ENCODE results near the gene USH1G. TPM values are rescaled to one million over a fixed set of nuclear protein-coding genes. Genes with fewer than 3 reads are reported as not detected.

USH1G gene
- total RNA-seq, 1 experiment from 2014 or later, result 2.7 TPM

DNA sequence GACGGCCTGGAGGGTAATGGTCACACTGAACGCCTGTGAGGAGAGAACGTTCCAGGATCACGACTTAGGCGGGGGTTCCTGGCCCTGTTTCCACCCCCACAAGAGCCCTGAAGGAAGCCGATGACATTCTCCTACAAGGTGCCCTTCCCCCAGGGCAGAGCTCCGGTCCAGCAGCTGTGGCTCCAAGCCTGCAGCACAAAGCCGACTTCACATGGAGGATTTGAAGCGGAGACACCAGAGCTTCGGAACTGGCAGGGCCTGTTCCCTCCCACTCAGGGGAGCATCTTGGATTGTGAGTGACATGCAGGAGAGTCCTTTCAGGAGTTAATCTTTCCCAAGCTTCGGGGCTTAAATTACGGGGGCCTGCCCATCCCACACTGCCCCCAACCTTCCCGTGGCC is 34.6 kb downstream of the USH1G start:
- Histone ChIP-seq H2AK5ac (ENCODE audit: insufficient read length, low read length) (no peak overlapping the region), H3K56ac (ENCODE audit: insufficient read length, low read depth, low read length) (no peak overlapping the region), H3K27ac (ENCODE audit: insufficient read length, low read depth, low read length) (no peak overlapping the region), H3K79me1 (ENCODE audit: insufficient read depth, low read depth, low read length, poor library complexity, severe bottlenecking) (no peaks in the 10 kb centered on the region), H3K23ac (ENCODE audit: insufficient read length, low read depth, low read length) (no peak overlapping the region), H3K9ac (ENCODE audit: extremely low read depth, insufficient read length, low read length) (no peak overlapping the region), H4K91ac (ENCODE audit: insufficient read length, low read depth, low read length) (no peak overlapping the region), H2BK15ac (ENCODE audit: low read depth, low read length) (no peak overlapping the region), H3K79me2 (ENCODE audit: insufficient read depth, low read length) (no peaks in the 10 kb centered on the region), H3K14ac (ENCODE audit: insufficient read depth, low read length) (no peak overlapping the region), H3K18ac (ENCODE audit: insufficient read length, low read depth, low read length) (no peak overlapping the region), H4K5ac (ENCODE audit: insufficient read length, low read depth, low read length) (no peak overlapping the region), H3T11ph (ENCODE audit: low read length) (no peak overlapping the region), H3K27me3 (ENCODE audit: insufficient read depth, low read length) (peaks cover 12% of the 10 kb centered on the region; the same call in 1 of the 2 replicates), H2AFZ (ENCODE audit: low read length) (no peak overlapping the region), H2BK12ac (ENCODE audit: insufficient read length, low read depth, low read length) (no peak overlapping the region), H2BK5ac (ENCODE audit: insufficient read length, low read length) (no peak overlapping the region), H3K23me2 (ENCODE audit: insufficient read length, low read depth, low read length, poor library complexity, severe bottlenecking) (peaks cover 6% of the 10 kb centered on the region), H4K20me1 (ENCODE audit: control insufficient read depth, insufficient read depth, insufficient read length) (no peaks in the 10 kb centered on the region), H2BK20ac (ENCODE audit: low read depth, low read length, poor library complexity, severe bottlenecking) (no peak overlapping the region), H3K9me3 (ENCODE audit: control insufficient read depth, low read depth, low read length) (no peaks in the 10 kb centered on the region), H3K4me2 (ENCODE audit: insufficient read depth, insufficient read length, low read length) (no peak overlapping the region), H4K8ac (replicated peaks; ENCODE audit: insufficient read length, low read depth, low read length) (no peak overlapping the region), H2BK120ac (ENCODE audit: low read depth, low read length, poor library complexity, severe bottlenecking) (no peak overlapping the region), H3K4me1 (ENCODE audit: insufficient read depth, low read length) (no peaks in the 10 kb centered on the region), H3K4ac (ENCODE audit: low read depth, low read length) (no peak overlapping the region)
- no CpG with 5 or more reads among the region's 13 CpGs for WGBS (ENCODE audit: extremely low coverage, insufficient read length, low lambda C conversion rate)
- H3K27me3 Mint-ChIP-seq (ENCODE audit: low read depth), result peaks cover 68% of the 10 kb centered on the region
- TF ChIP-seq, protein P1, sequence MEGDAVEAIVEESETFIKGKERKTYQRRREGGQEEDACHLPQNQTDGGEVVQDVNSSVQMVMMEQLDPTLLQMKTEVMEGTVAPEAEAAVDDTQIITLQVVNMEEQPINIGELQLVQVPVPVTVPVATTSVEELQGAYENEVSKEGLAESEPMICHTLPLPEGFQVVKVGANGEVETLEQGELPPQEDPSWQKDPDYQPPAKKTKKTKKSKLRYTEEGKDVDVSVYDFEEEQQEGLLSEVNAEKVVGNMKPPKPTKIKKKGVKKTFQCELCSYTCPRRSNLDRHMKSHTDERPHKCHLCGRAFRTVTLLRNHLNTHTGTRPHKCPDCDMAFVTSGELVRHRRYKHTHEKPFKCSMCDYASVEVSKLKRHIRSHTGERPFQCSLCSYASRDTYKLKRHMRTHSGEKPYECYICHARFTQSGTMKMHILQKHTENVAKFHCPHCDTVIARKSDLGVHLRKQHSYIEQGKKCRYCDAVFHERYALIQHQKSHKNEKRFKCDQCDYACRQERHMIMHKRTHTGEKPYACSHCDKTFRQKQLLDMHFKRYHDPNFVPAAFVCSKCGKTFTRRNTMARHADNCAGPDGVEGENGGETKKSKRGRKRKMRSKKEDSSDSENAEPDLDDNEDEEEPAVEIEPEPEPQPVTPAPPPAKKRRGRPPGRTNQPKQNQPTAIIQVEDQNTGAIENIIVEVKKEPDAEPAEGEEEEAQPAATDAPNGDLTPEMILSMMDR (conservative IDR thresholded peaks at IDR 0.05), result no peak
- DNase-seq, result no peak
- H3K4me1 Mint-ChIP-seq, result peaks cover 5 to 12% of the 10 kb centered on the region in 2 experiments
- H3K4me3 Mint-ChIP-seq, result no peak overlapping the region; a peak in 2 of 5 replicates
- H3K27ac Mint-ChIP-seq, result peak overlapping the region in 1 of 3 experiments; percentile 76; a peak in 1 of 7 replicates
- no peaks in the 10 kb centered on the region for H3K9me3 Mint-ChIP-seq
- no peaks in the 10 kb centered on the region for H3K36me3 Mint-ChIP-seq (ENCODE audit: insufficient read depth in 1 of 3, low read depth in 3 of 3)

Measured in H9 (cell line).